Kidney (tissue), 14 donors: ENCODE measurements around the gene CALU. TPM values are rescaled to one million over a fixed set of nuclear protein-coding genes. Genes with fewer than 3 reads are reported as not detected.

Experiments used
- DNase-seq, 5 donors: peaks; one replicate each; pipeline ENCODE4 v3.0.0-alpha.2; 2013 to 2020
- FAIRE-seq: peaks from 2 replicates; lab custom pipeline; 2012; peaks lifted over from hg19 to GRCh38; lab: Jason Lieb, UNC
- H3K27ac ChIP-seq, 2 donors: one replicate each; pipeline ENCODE4 v1.7.0; 2013; ENCODE audit warnings: low read depth in 2 of 2, low read length in 2 of 2, inconsistent platforms in 1 of 2
- H3K27me3 ChIP-seq: one replicate; pipeline ENCODE4 v1.7.1; 2013; ENCODE audit warnings: low read length, inconsistent platforms; ENCODE audit not compliant: control insufficient read depth, insufficient read depth
- H3K36me3 ChIP-seq, 3 donors: one replicate each; pipeline versions ENCODE4 v1.7.0 to v1.7.1; 2013; ENCODE audit warnings: low read length in 3 of 3, control low read depth in 1 of 3, inconsistent platforms in 1 of 3; ENCODE audit not compliant: insufficient read depth in 3 of 3, control insufficient read depth in 2 of 3
- H3K4me1 ChIP-seq, 3 donors: one replicate each; pipeline versions ENCODE4 v1.7.0 to v1.7.1; 2013; ENCODE audit warnings: low read length in 3 of 3, inconsistent platforms in 1 of 3, low read depth in 1 of 3; ENCODE audit not compliant: control insufficient read depth in 2 of 3, insufficient read depth in 2 of 3
- H3K4me3 ChIP-seq, 3 donors: one replicate each; pipeline versions ENCODE4 v1.7.0 to v1.8.1; 2013; ENCODE audit warnings: low read length in 3 of 3, control low read depth in 1 of 3, inconsistent platforms in 1 of 3
- H3K9ac ChIP-seq, 3 donors: one replicate each; pipeline versions ENCODE4 v1.7.0 to v1.7.1; 2013; ENCODE audit warnings: low read length in 3 of 3, control low read depth in 1 of 3, inconsistent platforms in 1 of 3
- H3K9me3 ChIP-seq, 3 donors: one replicate each; pipeline versions ENCODE4 v1.7.0 to v1.7.1; 2013; ENCODE audit warnings: low read length in 3 of 3, control low read depth in 1 of 3, inconsistent platforms in 1 of 3; ENCODE audit not compliant: control insufficient read depth in 2 of 3, insufficient read depth in 1 of 3
- intact Hi-C: fragments of 100-400 bp; cut with DNase I; formaldehyde crosslinking; loops from one replicate; pipeline ENCODE4 v1.11.1; 2022
- polyA plus RNA-seq: library from polyadenylated mRNA; stranded (reverse); fragments of 350-450 nt; fragmentation: Illumina TruSeq; extraction: RNeasy Lipid Tissue Mini Kit (QIAGEN cat#74804); gene quantifications from one replicate; pipeline ENCODE4 v1.2.3, GENCODE V29; 2014; ENCODE audit warnings: low read depth, low replicate concordance; ENCODE audit not compliant: insufficient read depth
- total RNA-seq: library from RNA; stranded (reverse); fragmentation: NEBNext Ultra II Directional; extraction: Animal tissue kit (Norgen Biotek cat#: 25700); gene quantifications from one replicate; pipeline ENCODE4 v1.2.1, GENCODE V29; 2021
- TF ChIP-seq, protein P1 (sequence below): IDR thresholded peaks from 3 replicates; pipeline ENCODE4 v1.5.1; 2012; ENCODE audit warnings: mild to moderate bottlenecking, moderate library complexity, borderline replicate concordance; ENCODE audit not compliant: insufficient read depth; ENCODE audit errors: extremely low read depth
- donor health status: control.
- donor health status: control.
- donor health status: control.
- donor health status: control.
- donor health status: control.
- donor health status: DM: yes; HTN: yes; CAD: no.
- donor health status: Normal renal cell carcinoma (clear cell type).

Gene CALU
- total and polyA plus RNA-seq, 2 donors from 2014 or later = 32.9 to 75.1 TPM

DNA sequence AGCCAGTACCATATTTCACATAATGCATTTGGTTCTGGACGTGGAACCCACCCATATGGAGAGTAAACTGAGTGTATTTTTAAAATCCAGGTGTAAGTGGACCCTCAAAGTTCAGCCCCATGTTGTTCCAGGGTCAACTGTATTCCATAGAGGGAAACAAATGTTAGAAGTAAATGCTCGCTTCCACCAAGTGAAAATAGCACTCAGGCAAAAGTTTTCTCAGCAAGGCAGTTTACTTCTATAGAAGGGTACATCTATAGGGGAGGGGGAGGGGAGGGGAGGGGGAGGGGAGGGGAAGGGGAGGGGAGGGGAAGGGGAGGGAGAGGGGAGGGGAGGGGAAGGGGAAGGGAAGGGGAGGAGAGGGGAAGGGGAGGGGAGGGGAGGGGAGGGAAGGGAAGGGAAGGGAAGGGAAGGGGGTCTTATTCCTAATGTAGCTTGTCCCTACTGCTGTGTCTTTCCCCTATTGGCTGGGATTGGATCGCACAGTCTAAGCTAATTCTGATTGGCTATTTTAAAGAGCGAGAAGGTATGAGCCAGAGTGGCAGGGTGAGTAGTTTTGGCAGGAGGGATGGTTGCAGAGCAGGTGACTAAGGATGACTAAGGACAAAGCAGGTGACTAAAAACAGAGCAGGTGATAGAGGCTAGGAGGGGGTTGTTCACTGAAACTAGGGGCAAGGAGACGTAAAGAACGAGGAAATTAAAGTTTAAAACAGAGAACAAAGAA is 37.9 kb upstream of the CALU start:
- intact Hi-C loops = no loop called here
- H3K27ac ChIP-seq = no peak overlapping the region
- peaks cover 8% of the 10 kb centered on the region for H3K27me3 ChIP-seq
- TF ChIP-seq, protein P1, sequence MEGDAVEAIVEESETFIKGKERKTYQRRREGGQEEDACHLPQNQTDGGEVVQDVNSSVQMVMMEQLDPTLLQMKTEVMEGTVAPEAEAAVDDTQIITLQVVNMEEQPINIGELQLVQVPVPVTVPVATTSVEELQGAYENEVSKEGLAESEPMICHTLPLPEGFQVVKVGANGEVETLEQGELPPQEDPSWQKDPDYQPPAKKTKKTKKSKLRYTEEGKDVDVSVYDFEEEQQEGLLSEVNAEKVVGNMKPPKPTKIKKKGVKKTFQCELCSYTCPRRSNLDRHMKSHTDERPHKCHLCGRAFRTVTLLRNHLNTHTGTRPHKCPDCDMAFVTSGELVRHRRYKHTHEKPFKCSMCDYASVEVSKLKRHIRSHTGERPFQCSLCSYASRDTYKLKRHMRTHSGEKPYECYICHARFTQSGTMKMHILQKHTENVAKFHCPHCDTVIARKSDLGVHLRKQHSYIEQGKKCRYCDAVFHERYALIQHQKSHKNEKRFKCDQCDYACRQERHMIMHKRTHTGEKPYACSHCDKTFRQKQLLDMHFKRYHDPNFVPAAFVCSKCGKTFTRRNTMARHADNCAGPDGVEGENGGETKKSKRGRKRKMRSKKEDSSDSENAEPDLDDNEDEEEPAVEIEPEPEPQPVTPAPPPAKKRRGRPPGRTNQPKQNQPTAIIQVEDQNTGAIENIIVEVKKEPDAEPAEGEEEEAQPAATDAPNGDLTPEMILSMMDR = no peak
- no peak overlapping the region for H3K9ac ChIP-seq
- DNase-seq (no peak), FAIRE-seq (no peak)
- H3K9me3 ChIP-seq = no peaks in the 10 kb centered on the region
- no peaks in the 10 kb centered on the region for H3K4me1 ChIP-seq
- H3K4me3 ChIP-seq = no peak overlapping the region
- no peaks in the 10 kb centered on the region for H3K36me3 ChIP-seq

DNA sequence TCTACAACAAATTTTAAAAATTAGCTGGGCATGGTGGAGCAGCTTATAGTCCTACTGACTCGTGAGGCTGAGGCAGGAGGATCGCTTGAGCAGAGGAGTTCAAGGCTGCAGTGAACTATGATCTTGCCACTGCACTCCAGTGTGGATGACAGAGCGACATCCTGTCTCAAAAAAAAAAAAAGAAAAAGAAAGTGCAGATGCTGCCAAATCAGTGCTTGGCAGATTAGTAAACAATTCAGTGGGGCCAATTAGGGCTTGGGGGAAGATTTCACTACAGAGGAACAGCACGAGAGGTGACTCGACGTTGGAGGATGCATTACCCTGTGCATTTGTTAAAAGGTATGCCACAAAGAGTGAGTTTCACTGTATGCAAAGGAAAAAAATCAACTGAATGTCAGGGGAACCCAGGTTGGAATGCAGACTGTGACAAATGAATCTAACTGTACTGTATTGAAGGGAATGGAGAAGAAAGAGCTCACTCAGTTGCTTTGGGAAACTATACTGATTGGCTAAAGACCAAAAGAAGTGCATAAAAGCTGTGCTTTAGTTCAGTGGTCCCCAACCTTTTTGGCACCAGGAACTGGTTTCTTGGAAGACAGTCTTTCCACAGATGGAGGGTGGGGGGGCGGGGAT is 35.4 kb upstream of the CALU start:
- DNase-seq = no peak
- peaks cover 2% of the 10 kb centered on the region for H3K27me3 ChIP-seq

DNA sequence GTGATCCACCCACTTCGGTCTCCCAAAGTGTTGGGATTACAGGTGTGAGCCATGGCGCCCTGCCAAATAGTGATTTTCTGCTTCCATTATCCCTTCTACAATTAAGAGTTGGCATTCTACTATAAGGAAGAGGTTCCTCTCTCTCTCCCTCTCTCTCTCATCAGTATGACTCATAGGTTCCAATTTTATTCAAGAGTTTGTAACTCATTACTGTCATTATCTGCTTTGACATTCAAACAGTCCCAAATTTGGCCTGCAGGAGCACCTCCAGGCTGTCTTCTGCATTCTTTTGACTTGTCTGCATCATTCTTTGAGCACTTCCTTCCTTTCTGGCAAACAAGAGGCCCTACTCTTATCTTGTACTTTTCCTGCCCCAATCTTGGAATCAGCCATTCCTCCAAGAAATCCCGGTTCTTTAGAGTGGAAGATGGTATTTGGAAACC is 33.2 kb upstream of the CALU start:
- Histone ChIP-seq H3K9me3 (no peaks in the 10 kb centered on the region), H3K9ac (no peak overlapping the region), H3K27me3 (peaks cover 2% of the 10 kb centered on the region), H3K4me3 (no peak overlapping the region), H3K27ac (no peak overlapping the region), H3K4me1 (no peaks in the 10 kb centered on the region), H3K36me3 (no peaks in the 10 kb centered on the region)
- intact Hi-C loops = no loop called here
- FAIRE-seq = no peak
- DNase-seq = no peak
- TF ChIP-seq, protein P1 = no peak

More for the DNA sequence above, 35.4 kb upstream of the CALU start:
- no peaks in the 10 kb centered on the region for H3K4me1 ChIP-seq
- no peaks in the 10 kb centered on the region for H3K36me3 ChIP-seq
- H3K9ac ChIP-seq = no peak overlapping the region
- no peaks in the 10 kb centered on the region for H3K9me3 ChIP-seq
- H3K27ac ChIP-seq = no peak overlapping the region
- TF ChIP-seq, protein P1 = no peak
- no peak overlapping the region for H3K4me3 ChIP-seq
- FAIRE-seq = no peak
- intact Hi-C loops = no loop called here
